GM12873 (cell line): ENCODE data around the gene COX14.

ENCODE experiments used
- CTCF ChIP-seq: IDR thresholded peaks from 2 replicates; pipeline ENCODE4 v1.5.1; 2012; ENCODE audit warnings: low read depth, mild to moderate bottlenecking, moderate library complexity, low read length, control low read depth; ENCODE audit not compliant: insufficient read depth; ENCODE audit errors: missing control alignments

COX14 gene

GRCh38 chr12:50099302-50100008 is 12.6 kb upstream of the COX14 start:
- TF ChIP-seq CTCF: no peak

GRCh38 chr12:50100561-50100960 is 11.5 kb upstream of the COX14 start:
- TF ChIP-seq CTCF: no peak

GRCh38 chr12:50101663-50102062 is 10.4 kb upstream of the COX14 start:
- peak; percentile 24 for TF ChIP-seq CTCF

GRCh38 chr12:50102131-50102531 is 9.9 kb upstream of the COX14 start:
- TF ChIP-seq CTCF: no peak

GRCh38 chr12:50102646-50103309 is 9.3 kb upstream of the COX14 start:
- TF ChIP-seq CTCF: no peak

GRCh38 chr12:50103351-50103750 is 8.7 kb upstream of the COX14 start:
- TF ChIP-seq CTCF: no peak

GRCh38 chr12:50103767-50104321 is 8.2 kb upstream of the COX14 start, which contains the start of gene GPD1:
TSS of gene GPD1 (plus strand) at chr12:50104008. CDS start at chr12:50104051, 43 bp downstream.
- no peak for TF ChIP-seq CTCF
